ENCODE results near the gene PIK3R5. TPM values are rescaled to one million over a fixed set of nuclear protein-coding genes. Genes with fewer than 3 reads are reported as not detected.
"Not testable (repeated sequence)": the region's sequence is repeated elsewhere in the genome, so short reads cannot be mapped to it uniquely, and the experiment has no call there.

The PIK3R5 gene
- polyA plus RNA-seq, 1 donor: 0.73 TPM

GRCh38 chr17:8859027-8859803 lies 106.3 kb downstream of the PIK3R5 start:
- DNase-seq: no peak

DNA sequence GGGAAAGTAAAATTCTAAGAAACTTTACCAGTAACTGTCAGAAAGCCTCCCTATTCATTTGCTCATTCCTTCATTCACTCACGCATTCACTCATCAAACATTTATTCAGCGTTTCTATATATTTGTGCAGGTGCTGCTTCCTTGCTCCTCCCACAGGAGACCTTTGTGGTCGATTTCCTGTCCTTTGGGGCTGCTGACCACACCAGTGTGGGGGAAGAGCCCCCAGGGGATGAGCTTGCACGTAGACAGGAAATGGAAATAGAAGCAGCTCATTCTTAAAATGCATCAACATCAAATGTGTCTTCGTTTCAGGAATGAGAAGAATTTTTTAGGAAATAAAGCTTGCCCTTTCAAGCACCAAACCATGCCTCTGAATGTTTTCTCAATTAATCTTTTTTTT lies 107.6 kb downstream of the PIK3R5 start:
- no peak for DNase-seq

DNA sequence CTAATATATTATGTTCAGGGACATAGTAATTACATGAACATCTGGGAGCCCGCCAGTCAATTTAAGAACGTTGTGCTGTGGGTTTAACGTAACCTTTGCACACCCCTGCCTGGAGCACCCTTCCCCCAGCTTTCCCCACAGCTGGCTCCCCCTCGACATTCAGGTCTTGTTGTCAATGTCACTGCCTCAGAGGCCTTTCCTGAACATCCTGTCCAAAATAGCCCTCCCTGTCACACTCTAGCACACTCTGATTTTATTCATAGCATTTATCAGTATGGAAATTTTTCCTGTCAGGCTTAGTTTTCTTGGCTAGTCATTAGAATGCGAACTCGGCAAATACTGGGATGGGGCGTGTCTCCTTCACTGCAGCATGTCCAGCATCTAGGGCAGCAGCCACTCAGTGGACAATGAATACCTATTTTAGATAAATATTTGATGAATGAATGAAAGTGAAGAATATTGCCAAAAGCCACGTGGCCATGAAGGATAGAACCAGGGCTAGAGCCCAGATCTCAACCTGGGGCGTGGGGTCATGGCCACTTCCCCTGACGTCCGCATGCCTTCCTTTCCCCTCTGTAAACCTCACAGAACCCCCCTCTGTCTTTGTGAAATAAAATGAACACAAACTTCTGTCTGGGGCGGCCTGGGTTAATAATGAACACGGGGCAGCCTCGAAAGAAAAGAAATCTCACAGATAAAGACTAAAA lies 108.5 kb downstream of the PIK3R5 start:
- DNase-seq: no peak

DNA sequence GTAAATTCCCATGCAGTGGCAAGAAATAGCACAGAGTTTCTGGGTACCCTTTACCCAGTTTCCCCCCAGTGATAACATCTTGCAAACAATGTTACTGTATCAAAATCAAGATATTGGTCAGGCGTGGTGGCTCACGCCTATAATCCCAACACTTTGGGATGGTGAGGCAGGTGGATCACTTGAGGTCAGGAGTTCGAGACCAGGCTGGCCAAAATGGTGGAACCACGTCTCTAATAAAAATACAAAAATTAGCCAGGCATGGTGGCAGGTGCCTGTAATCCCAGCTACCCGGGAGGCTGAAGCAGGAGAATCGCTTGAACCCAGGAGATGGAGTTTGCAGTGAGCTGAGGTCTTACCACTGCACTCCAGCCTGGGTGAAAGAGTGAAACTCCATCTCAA lies 109.3 kb downstream of the PIK3R5 start:
- not testable (repeated sequence) for DNase-seq

- DNase-seq: no peak
These were observed 109.9 kb downstream of the PIK3R5 start for GRCh38 chr17:8855477-8856204.

GRCh38 chr17:8851600-8851999 lies 113.9 kb downstream of the PIK3R5 start:
- DNase-seq: no peak

- DNase-seq: no peak
These were observed 116.0 kb downstream of the PIK3R5 start for GRCh38 chr17:8849311-8850041.

DNA sequence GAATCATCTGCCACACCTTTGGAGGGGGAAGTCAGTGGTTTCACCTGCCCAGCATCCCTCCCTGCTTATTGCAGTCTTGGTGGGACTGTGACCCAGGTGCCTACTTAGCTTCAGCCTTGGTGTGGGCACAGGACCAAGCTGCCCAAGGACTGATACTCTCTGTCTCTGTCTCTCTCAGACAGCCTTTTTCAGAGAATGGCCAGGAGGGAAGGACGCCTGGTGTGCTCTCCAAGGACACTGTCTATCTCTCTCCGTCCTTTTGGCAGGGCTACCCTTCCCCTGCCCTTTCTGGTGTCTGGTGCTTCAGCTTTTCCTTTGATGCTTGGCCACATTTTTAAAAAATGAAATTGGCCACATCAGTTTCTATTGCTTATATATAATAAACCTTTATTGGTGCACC lies 117.6 kb downstream of the PIK3R5 start:
- DNase-seq: no peak

- DNase-seq: no peak
These were observed 118.7 kb downstream of the PIK3R5 start for GRCh38 chr17:8846768-8847211.

GRCh38 chr17:8844229-8845218 lies 121.0 kb downstream of the PIK3R5 start:
- DNase-seq: no peak

- no peak for DNase-seq
These were observed 122.2 kb downstream of the PIK3R5 start for GRCh38 chr17:8843344-8843743.

GRCh38 chr17:8841844-8842243 lies 123.7 kb downstream of the PIK3R5 start:
- DNase-seq: no peak

- no peak for DNase-seq
These were observed 126.0 kb downstream of the PIK3R5 start for GRCh38 chr17:8839410-8839935.

- no peak for DNase-seq
These were observed 126.9 kb downstream of the PIK3R5 start for GRCh38 chr17:8838551-8839095.

GRCh38 chr17:8837563-8838075 lies 127.9 kb downstream of the PIK3R5 start:
- DNase-seq: no peak

- no peak for DNase-seq
These were observed 128.5 kb downstream of the PIK3R5 start for GRCh38 chr17:8836821-8837562.

DNA sequence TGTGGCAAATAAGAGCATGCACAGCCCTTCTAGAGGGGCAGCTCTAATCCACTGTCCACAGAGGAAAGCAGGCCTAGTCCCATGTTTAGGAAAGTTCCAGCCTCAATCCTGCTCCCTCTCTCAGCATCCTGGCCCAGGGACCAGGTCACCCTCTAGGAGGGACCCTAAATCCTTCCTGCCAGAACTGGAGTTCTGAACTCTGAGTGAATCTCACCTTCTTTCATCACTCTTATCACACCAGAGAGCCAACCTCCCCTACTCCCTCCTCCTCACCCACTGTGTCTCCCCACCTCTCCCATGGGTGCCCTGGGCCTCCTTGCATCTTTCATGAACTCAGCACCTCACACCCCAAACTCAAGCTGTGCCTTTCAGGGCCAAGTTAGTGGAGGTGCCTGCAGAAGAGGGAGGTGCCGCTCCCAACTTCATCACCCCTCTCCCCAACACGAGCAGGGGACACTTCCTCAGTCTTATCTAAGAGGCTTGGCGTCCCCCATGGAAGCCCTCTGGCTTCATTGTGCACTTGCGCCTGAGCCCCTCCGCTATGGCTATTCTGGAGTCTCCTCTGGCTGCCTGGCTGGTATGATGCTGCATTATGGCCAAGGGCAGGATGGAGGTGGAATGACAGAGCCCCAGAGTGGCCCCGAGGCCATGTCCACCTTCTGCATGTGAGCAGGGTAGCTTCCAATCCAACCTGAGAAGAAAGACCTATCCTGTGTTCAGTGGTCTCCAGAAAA lies 129.7 kb downstream of the PIK3R5 start:
- DNase-seq: no peak

DNA sequence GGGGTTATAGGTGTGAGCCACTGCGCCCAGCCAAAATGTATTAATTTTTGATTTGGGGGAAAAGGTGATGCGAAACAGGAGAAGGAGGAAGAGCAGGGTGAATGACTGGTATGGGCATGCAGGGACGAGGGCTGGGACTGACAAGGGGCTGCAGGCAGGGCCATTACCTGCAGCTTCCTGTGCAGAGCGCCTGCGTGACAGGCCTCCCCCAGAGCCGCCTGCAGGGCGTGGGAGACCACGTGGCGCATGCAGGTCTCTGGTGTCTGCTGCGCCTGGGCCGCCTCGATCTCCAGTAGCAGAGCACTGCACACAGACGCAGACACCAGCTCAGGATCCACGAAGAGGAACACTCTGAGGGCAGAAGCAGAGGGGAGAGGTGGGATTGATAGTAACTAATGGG lies 130.4 kb downstream of the PIK3R5 start:
- no peak for DNase-seq

Measured in left kidney (tissue), 2 donors.